Calu3 (cell line): ENCODE results near the gene MPZL1. TPM values are rescaled to one million over a fixed set of nuclear protein-coding genes. Genes with fewer than 3 reads are reported as not detected.

Experiments
- BruUV-seq: library from RNA; stranded (reverse); fragments of 400-500 nt; replicated peaks from 2 replicates; lab custom pipeline; 2021; lab: Mats Ljungman, UMichigan
- CTCF ChIA-PET: fragments of 300-600 bp; sonication (Branson Sonifier 250); formaldehyde crosslinking; loops from one replicate; lab custom pipeline; 2022; ENCODE audit warnings: antibody characterized with exemption; lab: Charles Lee
- DNase-seq: peaks from one replicate; pipeline ENCODE4 v3.0.0; 2022
- H3K27ac Mint-ChIP-seq: one replicate; pipeline ENCODE4 v1.8.0; 2022; ENCODE audit warnings: mixed read lengths; ENCODE audit not compliant: unreplicated experiment
- H3K27me3 Mint-ChIP-seq: one replicate; pipeline ENCODE4 v1.8.0; 2022; ENCODE audit warnings: mixed read lengths; ENCODE audit not compliant: unreplicated experiment
- H3K36me3 Mint-ChIP-seq: one replicate; pipeline ENCODE4 v1.8.0; 2022; ENCODE audit warnings: mild to moderate bottlenecking, moderate library complexity, mixed read lengths; ENCODE audit not compliant: insufficient read depth, unreplicated experiment
- H3K4me1 Mint-ChIP-seq: one replicate; pipeline ENCODE4 v1.8.0; 2022; ENCODE audit warnings: mild to moderate bottlenecking, low read depth, mixed read lengths; ENCODE audit not compliant: unreplicated experiment
- H3K4me3 Mint-ChIP-seq: one replicate; pipeline ENCODE4 v1.8.0; 2022; ENCODE audit warnings: mild to moderate bottlenecking, low read depth, moderate library complexity, mixed read lengths; ENCODE audit not compliant: unreplicated experiment
- H3K9me3 Mint-ChIP-seq: one replicate; pipeline ENCODE4 v1.8.0; 2022; ENCODE audit warnings: low read depth, mixed read lengths; ENCODE audit not compliant: unreplicated experiment
- CTCF ChIP-seq: fragments of 200-600 bp; IDR thresholded peaks from one replicate; pipeline ENCODE4 v1.8.0; 2022; ENCODE audit warnings: antibody characterized with exemption; ENCODE audit not compliant: unreplicated experiment
- intact Hi-C: fragments of 100-400 bp; cut with micrococcal nuclease; formaldehyde crosslinking; loops from one replicate; pipeline ENCODE4 v1.10.0; 2022; ENCODE audit not compliant: unreplicated experiment
- total RNA-seq: library from RNA; stranded (reverse); gene quantifications from 2 replicates; pipeline ENCODE4 v1.2.3, GENCODE V29; 2022

MPZL1 gene
- total RNA-seq, 1 experiment from 2014 or later, result 139 TPM

GRCh38 chr1:167683226-167683625 is 38.6 kb upstream of the MPZL1 start:
- CTCF ChIA-PET, result no interaction called here
- H3K27ac Mint-ChIP-seq, result no peak overlapping the region
- no TSS peak for BruUV-seq

GRCh38 chr1:167683641-167684502 is 37.9 kb upstream of the MPZL1 start:
- Mint-ChIP-seq H3K9me3 (no peaks in the 10 kb centered on the region), H3K4me3 (no peak overlapping the region), H3K27me3 (peaks cover 60% of the 10 kb centered on the region), H3K36me3 (no peaks in the 10 kb centered on the region), H3K27ac (no peak overlapping the region), H3K4me1 (no peaks in the 10 kb centered on the region)
- no peak for TF ChIP-seq CTCF
- no peak for DNase-seq
- intact Hi-C loops, result no loop called here
- CTCF ChIA-PET, result no interaction called here
- BruUV-seq, result no TSS peak

More at GRCh38 chr1:167683226-167683625, 38.6 kb upstream of the MPZL1 start:
- TF ChIP-seq CTCF, result no peak
- Mint-ChIP-seq H3K36me3 (no peaks in the 10 kb centered on the region), H3K4me3 (no peak overlapping the region), H3K4me1 (no peaks in the 10 kb centered on the region), H3K27me3 (peaks cover 54% of the 10 kb centered on the region), H3K9me3 (no peaks in the 10 kb centered on the region)
- DNase-seq, result no peak
- intact Hi-C loops, result no loop called here

GRCh38 chr1:167685844-167686243 is 35.9 kb upstream of the MPZL1 start:
- Mint-ChIP-seq H3K36me3 (no peaks in the 10 kb centered on the region), H3K9me3 (no peaks in the 10 kb centered on the region), H3K27me3 (peaks cover 80% of the 10 kb centered on the region), H3K4me3 (no peak overlapping the region), H3K27ac (no peak overlapping the region), H3K4me1 (no peaks in the 10 kb centered on the region)
- no peak for TF ChIP-seq CTCF
- DNase-seq, result no peak
- intact Hi-C loops, result no loop called here
- CTCF ChIA-PET, result no interaction called here
- no TSS peak for BruUV-seq

- H3K36me3 Mint-ChIP-seq, result no peaks in the 10 kb centered on the region
- peak; percentile 82 for DNase-seq
- TF ChIP-seq CTCF, result peak; percentile 75
- no peaks in the 10 kb centered on the region for H3K9me3 Mint-ChIP-seq
- H3K4me1 Mint-ChIP-seq, result no peaks in the 10 kb centered on the region
- H3K27ac Mint-ChIP-seq, result no peak overlapping the region
- intact Hi-C loops, result loop anchor here (1.0 kb wide), 2 partner anchors 88 to 132 kb away; no protein-coding TSS in a partner anchor
- no peak overlapping the region for H3K4me3 Mint-ChIP-seq
- CTCF ChIA-PET, result interaction anchor here (0.6 to 1.7 kb wide), 9 partner anchors 10 to 468 kb away, joined by 3 to 7 read pairs (median 3); partner anchors contain the start of genes CREG1 and POU2F1
- BruUV-seq, result no TSS peak
- peaks cover 90% of the 10 kb centered on the region for H3K27me3 Mint-ChIP-seq
Observed at GRCh38 chr1:167687919-167688519, 33.8 kb upstream of the MPZL1 start.
